ENCODE results near the gene C19orf33. TPM values are rescaled to one million over a fixed set of nuclear protein-coding genes. Genes with fewer than 3 reads are reported as not detected.
A peak's percentile ranks its signal among the peaks of the same experiment; 100 is the strongest.

The C19orf33 gene
- total RNA-seq, 4 donors from 2014 or later: 16.2 to 26.3 (median 17.2) TPM; not detected in 1

DNA sequence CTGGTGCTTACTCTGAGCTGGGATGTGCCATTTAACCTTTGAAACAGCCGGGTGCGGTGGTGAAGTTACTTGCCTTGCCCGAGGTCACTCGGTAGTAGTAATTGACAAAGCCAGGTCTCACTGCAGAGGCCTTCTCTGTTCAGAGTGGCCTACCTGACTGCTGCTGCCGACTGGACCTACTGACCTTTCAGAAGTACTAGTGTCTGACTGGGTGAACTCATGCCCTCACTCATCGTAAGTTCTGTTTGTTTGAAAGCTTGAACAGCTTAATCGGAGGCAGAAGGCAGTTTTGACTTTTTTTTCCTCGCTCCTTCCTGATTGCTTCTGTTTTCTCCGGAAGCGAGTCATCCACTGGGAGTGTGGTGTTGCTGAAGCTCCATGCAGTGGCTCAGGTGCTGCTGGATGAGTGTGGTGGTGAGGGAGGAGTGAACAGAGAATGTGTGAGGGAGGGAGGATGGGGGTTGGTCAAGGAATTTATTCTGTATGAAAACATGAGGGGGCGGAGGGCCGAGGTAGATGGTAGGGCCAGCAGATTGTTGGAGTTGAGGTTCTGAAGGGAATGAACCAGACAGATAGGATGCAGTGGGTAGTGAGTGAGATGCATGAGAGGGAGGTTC is 37.0 kb upstream of the C19orf33 start:
- Histone ChIP-seq H3K4me1 (peaks cover 27 to 54% of the 10 kb centered on the region in 2 donors), H3K9me3 (no peaks in the 10 kb centered on the region), H3K4me3 (replicated peaks in 1 of 3) (peak overlapping the region in 2 of 3 donors; percentile 5 to 71), H3K27me3 (no peaks in the 10 kb centered on the region), H3K27ac (peak overlapping the region; percentile 76 to 96 (median 76)), H3K36me3 (no peaks in the 10 kb centered on the region)
- peak; percentile 30 to 36 for DNase-seq
- no peak for TF ChIP-seq POLR2A (IDR thresholded peaks at IDR 0.05)
- intact Hi-C loops (cut with DNase I): no loop called here
- WGBS, 2 donors: 47 to 54% methylated on average over 12 of the region's 12 CpGs

DNA sequence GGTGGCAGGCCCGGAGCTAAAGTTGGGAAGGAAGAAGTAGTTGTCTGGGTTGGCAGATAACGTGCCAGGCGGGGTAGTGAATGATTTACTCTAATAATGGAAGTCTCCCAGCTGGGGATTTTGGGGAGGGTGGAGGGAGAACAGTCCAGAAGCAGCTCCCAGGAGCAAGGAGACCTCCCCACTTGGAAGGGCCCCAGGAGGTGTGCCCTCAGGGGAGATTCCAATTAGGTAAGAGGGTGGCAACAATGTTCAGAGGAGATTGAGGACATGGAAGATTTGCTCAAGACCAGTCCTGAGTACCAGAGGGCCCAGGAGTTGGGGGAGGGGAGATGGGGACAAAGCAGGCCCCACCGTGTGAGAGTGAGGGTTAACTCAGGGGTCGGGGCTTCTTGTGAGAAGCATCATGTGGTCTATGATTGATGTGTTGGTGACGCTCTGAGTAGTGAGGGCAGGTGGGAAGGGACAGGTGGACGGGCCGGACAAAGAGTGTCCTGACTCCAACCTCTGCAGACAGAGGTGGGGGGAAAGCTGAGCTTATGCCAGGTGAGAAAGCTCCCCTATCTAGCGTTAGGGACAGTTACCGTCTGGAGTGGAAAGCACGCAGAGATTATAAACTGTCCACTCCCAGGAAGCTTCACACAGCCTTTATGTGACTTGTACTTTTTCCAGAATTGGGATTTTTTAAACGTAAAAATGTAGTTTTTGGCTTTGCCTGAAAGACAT is 36.1 kb upstream of the C19orf33 start:
- TF ChIP-seq, protein P1, sequence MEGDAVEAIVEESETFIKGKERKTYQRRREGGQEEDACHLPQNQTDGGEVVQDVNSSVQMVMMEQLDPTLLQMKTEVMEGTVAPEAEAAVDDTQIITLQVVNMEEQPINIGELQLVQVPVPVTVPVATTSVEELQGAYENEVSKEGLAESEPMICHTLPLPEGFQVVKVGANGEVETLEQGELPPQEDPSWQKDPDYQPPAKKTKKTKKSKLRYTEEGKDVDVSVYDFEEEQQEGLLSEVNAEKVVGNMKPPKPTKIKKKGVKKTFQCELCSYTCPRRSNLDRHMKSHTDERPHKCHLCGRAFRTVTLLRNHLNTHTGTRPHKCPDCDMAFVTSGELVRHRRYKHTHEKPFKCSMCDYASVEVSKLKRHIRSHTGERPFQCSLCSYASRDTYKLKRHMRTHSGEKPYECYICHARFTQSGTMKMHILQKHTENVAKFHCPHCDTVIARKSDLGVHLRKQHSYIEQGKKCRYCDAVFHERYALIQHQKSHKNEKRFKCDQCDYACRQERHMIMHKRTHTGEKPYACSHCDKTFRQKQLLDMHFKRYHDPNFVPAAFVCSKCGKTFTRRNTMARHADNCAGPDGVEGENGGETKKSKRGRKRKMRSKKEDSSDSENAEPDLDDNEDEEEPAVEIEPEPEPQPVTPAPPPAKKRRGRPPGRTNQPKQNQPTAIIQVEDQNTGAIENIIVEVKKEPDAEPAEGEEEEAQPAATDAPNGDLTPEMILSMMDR (IDR thresholded peaks at IDR 0.05): no peak
- no peak for TF ChIP-seq POLR2A (IDR thresholded peaks at IDR 0.05)
- H3K4me1 ChIP-seq: peaks cover 27 to 54% of the 10 kb centered on the region in 2 donors
- peak; percentile 37 to 56 for DNase-seq
- H3K36me3 ChIP-seq: no peaks in the 10 kb centered on the region
- no peak overlapping the region for H3K4me3 ChIP-seq (replicated peaks in 1 of 3)
- H3K27ac ChIP-seq: peak overlapping the region; percentile 76 to 96 (median 76)
- H3K27me3 ChIP-seq: no peaks in the 10 kb centered on the region
- no peaks in the 10 kb centered on the region for H3K9me3 ChIP-seq
- WGBS, 2 donors: 63 to 65% methylated on average over 12 of the region's 12 CpGs
- intact Hi-C loops (cut with DNase I): no loop called here

DNA sequence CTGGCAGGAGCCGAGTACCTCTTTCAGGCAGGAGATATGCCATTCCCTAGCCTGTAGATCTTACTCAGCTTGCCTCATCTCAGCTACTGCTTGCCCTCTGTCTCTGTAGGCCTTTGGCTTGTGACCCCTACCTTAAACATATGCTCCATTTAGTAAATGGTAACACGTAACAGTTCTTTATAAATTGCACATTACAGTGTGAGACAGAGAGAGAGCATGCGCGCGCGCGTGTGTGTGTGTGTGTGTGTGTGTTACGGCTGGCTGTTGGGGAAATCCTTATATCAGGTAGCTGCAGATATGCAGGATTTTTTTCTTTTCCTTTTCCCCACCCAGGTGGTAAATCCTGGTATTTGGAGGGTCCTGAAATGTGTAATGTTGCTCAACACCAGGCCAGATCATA is 35.5 kb upstream of the C19orf33 start:
- H3K36me3 ChIP-seq: no peaks in the 10 kb centered on the region
- intact Hi-C loops (cut with DNase I): no loop called here
- H3K27ac ChIP-seq: peak overlapping the region in 1 of 3 donors; percentile 76
- no peaks in the 10 kb centered on the region for H3K9me3 ChIP-seq
- WGBS, 2 donors: 74 to 81% methylated on average over 8 of the region's 8 CpGs
- no peak for TF ChIP-seq POLR2A (IDR thresholded peaks at IDR 0.05)
- TF ChIP-seq, protein P1 (IDR thresholded peaks at IDR 0.05): no peak
- no peak for DNase-seq
- no peaks in the 10 kb centered on the region for H3K27me3 ChIP-seq
- H3K4me3 ChIP-seq (replicated peaks in 1 of 3): no peak overlapping the region
- peaks cover 33 to 58% of the 10 kb centered on the region in 2 donors for H3K4me1 ChIP-seq

DNA sequence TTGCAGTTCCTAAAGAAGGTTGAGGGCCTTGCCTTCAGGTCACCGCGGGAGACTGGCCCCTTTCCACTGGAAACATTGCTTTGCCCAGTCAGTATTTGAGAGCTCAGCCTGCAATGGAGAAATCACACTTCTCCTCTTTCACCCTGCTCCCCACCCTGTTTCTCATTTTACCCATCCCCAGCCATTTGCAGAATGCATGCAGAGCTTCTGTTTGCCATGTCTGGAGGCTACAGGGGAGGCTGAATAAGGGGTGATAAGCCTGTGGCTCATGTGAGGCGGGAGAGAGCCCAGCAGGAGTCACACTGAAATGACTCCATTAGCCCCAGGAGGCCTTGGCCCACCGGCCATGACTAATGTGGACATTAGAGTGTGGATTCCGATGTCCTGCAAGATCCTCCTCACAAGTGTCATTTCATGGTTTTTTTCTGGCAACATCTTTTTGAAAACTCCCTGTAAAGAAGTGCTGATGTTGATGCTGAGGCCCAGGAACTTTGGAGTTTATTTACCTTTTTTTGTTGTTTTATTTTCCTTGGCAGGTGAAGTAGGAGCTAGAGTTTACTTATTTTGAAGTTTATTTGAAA is 33.4 kb upstream of the C19orf33 start:
- Histone ChIP-seq H3K4me3 (replicated peaks in 1 of 3) (no peak overlapping the region), H3K27ac (no peak overlapping the region), H3K27me3 (no peaks in the 10 kb centered on the region), H3K4me1 (peaks cover 50 to 69% of the 10 kb centered on the region in 2 donors), H3K36me3 (no peaks in the 10 kb centered on the region), H3K9me3 (no peaks in the 10 kb centered on the region)
- intact Hi-C loops (cut with DNase I): no loop called here
- TF ChIP-seq, protein P1 (IDR thresholded peaks at IDR 0.05): no peak
- no peak for TF ChIP-seq POLR2A (IDR thresholded peaks at IDR 0.05)
- DNase-seq: no peak
- WGBS, 2 donors: 74 to 84% methylated on average over 5 of the region's 5 CpGs

DNA sequence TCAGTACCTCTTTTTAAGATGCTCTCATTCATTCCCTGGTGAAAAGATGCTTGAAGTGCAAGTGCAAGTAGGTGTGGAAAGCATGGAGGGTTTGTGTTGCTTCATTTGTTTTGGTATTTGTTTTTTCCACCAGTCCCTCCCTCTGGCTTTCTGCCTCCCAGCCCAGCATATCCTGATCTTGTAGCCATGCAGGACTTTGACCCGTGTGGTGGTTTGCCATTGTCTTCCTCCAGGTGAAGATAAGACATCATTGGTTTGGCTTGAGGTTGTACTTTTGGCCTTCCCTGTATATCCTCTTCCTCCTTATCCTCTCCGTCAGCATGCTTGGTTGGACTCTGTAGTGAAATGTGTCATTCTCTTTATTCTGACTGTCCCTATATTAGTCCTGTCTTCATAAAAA is 30.6 kb upstream of the C19orf33 start:
- Histone ChIP-seq H3K4me3 (replicated peaks in 1 of 3) (no peak overlapping the region), H3K27ac (peak overlapping the region in 1 of 3 donors; percentile 30), H3K27me3 (no peaks in the 10 kb centered on the region), H3K36me3 (no peaks in the 10 kb centered on the region), H3K4me1 (peaks cover 62 to 72% of the 10 kb centered on the region in 2 donors), H3K9me3 (no peaks in the 10 kb centered on the region)
- no peak for TF ChIP-seq POLR2A (IDR thresholded peaks at IDR 0.05)
- TF ChIP-seq, protein P1 (IDR thresholded peaks at IDR 0.05): no peak
- intact Hi-C loops (cut with DNase I): no loop called here
- DNase-seq: no peak
- 69 to 76% methylated on average over 2 of the region's 2 CpGs for WGBS, 2 donors

Data from thyroid gland (tissue), 4 donors.